NOMO-1 (cell line): Measurements from ENCODE around the gene PACSIN2.

Source experiments
- DNase-seq, 2 experiments: peaks; one replicate each; lab custom pipeline; 2025; ENCODE audit not compliant: unreplicated experiment in 2 of 2; lab: John Stamatoyannopoulos, UW

PACSIN2 gene

GRCh38 chr22:42889304-42889703 lies 125.6 kb downstream of the PACSIN2 start:
- DNase-seq = peak; percentile 86 to 92

GRCh38 chr22:42887523-42888507 lies 127.1 kb downstream of the PACSIN2 start:
- DNase-seq = no peak

- DNase-seq = no peak
These were observed 127.8 kb downstream of the PACSIN2 start for GRCh38 chr22:42887120-42887519.

GRCh38 chr22:42885446-42885845 lies 129.5 kb downstream of the PACSIN2 start:
- DNase-seq = no peak

GRCh38 chr22:42884616-42885375 lies 130.2 kb downstream of the PACSIN2 start:
- DNase-seq = no peak

- DNase-seq = no peak
These were observed 131.0 kb downstream of the PACSIN2 start for GRCh38 chr22:42883970-42884369.

- DNase-seq = no peak
These were observed 131.8 kb downstream of the PACSIN2 start for GRCh38 chr22:42883121-42883520.

- DNase-seq = no peak
These were observed 132.8 kb downstream of the PACSIN2 start for GRCh38 chr22:42881982-42882656.

GRCh38 chr22:42881298-42881697 lies 133.7 kb downstream of the PACSIN2 start:
- DNase-seq = no peak

GRCh38 chr22:42880815-42881214 lies 134.1 kb downstream of the PACSIN2 start:
- DNase-seq = no peak

- no peak for DNase-seq
These were observed 135.5 kb downstream of the PACSIN2 start for GRCh38 chr22:42879371-42880021.

GRCh38 chr22:42878561-42879305 lies 136.2 kb downstream of the PACSIN2 start:
- no peak for DNase-seq

GRCh38 chr22:42877597-42878340 lies 137.2 kb downstream of the PACSIN2 start:
- no peak for DNase-seq

- no peak for DNase-seq
These were observed 137.8 kb downstream of the PACSIN2 start for GRCh38 chr22:42877158-42877557.

- DNase-seq = no peak
These were observed 138.9 kb downstream of the PACSIN2 start for GRCh38 chr22:42876041-42876440.

- DNase-seq = no peak
These were observed 140.9 kb downstream of the PACSIN2 start for GRCh38 chr22:42874010-42874409.

- DNase-seq = no peak
These were observed 141.6 kb downstream of the PACSIN2 start for GRCh38 chr22:42873356-42873755.

- DNase-seq = no peak
These were observed 142.1 kb downstream of the PACSIN2 start for GRCh38 chr22:42872821-42873220.
